Skeletal muscle satellite cell (primary cell): ENCODE data around the gene FTCDNL1.

Source experiments
- H3K27me3 ChIP-seq: 2 replicates; pipeline ENCODE4 v1.7.0; 2013; ENCODE audit warnings: low read length; ENCODE audit not compliant: control insufficient read depth, insufficient read depth
- H3K36me3 ChIP-seq: 2 replicates; pipeline ENCODE4 v1.7.0; 2013; ENCODE audit warnings: mild to moderate bottlenecking, control low read depth, low read length; ENCODE audit not compliant: insufficient read depth
- H3K4me1 ChIP-seq: 2 replicates; pipeline ENCODE4 v1.7.0; 2013; ENCODE audit warnings: low read length; ENCODE audit not compliant: control insufficient read depth, insufficient read depth
- H3K4me2 ChIP-seq: 2 replicates; pipeline ENCODE4 v1.7.0; 2013; ENCODE audit warnings: mild to moderate bottlenecking, low read length
- H3K4me3 ChIP-seq: 2 replicates; pipeline ENCODE4 v1.7.0; 2013; ENCODE audit warnings: low read length
- H3K9ac ChIP-seq: 2 replicates; pipeline ENCODE4 v1.7.0; 2013; ENCODE audit warnings: mild to moderate bottlenecking, low read depth, low read length, moderate library complexity
- H3K9me3 ChIP-seq: replicated peaks from 2 replicates; pipeline ENCODE4 v1.7.0; 2013; ENCODE audit warnings: mild to moderate bottlenecking, control low read depth, low read length

Gene FTCDNL1

DNA sequence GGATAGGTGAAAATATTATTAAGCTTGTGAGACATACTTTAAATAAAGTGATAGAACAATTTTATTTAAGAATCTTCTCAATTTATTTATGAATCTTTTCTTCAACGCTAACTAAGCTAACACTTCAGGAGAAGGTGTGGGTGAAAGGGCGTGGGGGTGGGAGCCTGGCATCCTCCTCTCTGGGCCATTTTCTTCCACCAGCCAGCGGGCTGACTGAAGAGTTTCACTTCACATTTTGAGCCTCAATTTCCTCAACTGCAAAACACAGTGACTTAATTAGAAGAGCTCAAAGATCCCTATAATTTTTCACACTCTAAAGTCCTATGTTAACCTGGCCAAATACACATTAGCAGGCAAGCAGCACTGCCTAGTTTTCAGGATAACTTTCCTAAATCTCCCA, 94.8 kb downstream of the FTCDNL1 start:
- Histone ChIP-seq H3K9ac (no peak overlapping the region), H3K4me2 (no peak overlapping the region), H3K4me1 (no peaks in the 10 kb centered on the region), H3K4me3 (no peak overlapping the region), H3K9me3 (no peaks in the 10 kb centered on the region), H3K27me3 (no peaks in the 10 kb centered on the region), H3K36me3 (no peaks in the 10 kb centered on the region)

DNA sequence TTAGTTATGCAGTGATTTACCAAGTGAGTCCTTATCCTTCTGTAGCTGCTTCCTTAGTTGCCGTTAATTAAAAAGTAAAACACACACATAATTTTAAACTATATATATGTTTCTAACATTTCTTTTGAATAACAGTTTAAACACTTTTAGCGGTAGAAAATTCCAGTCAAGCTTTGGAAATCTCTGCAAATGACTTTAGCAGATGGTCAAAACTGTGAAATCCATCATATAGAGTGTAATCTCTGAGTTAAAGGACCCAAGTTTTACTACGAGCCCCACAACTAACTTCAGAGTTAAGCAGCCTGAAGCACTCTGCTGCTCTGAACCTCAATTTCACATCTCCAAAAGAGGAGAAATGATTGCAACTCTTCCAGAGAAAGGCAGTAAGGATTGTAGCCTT, 96.2 kb downstream of the FTCDNL1 start:
- H3K4me2 ChIP-seq: no peak overlapping the region
- H3K4me1 ChIP-seq: no peaks in the 10 kb centered on the region
- no peaks in the 10 kb centered on the region for H3K36me3 ChIP-seq
- no peaks in the 10 kb centered on the region for H3K27me3 ChIP-seq
- no peak overlapping the region for H3K9ac ChIP-seq
- no peak overlapping the region for H3K4me3 ChIP-seq
- H3K9me3 ChIP-seq: no peaks in the 10 kb centered on the region

DNA sequence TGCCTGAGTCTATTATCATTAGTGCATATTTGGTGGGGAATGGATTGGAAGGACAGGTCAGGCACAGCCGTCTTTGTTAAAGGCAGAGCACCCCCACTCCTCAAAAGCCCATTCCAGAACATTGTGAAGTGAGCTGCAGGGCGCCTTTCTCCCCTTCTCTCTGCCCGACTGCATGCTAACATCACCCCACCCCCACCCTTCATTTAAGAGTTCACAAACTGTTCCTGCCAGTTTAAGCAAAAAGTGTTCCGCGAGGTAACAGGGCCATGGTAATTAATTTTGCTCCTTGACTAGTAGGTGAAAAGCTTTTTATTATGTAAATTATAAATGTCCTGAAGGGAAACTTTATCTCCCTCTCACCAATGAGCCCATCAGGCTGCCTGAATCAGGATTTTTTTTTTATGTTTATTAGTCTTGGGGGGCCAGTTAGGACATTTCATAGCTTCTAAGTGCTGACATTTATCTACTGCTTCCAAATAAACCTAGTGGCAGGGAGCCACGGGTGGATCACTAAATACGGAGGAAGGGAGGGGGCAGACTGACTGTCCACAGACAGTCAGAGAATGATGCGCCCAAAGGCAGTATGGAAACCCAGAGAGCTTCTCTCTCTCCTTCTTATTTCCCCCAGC, 99.4 kb downstream of the FTCDNL1 start:
- Histone ChIP-seq H3K4me3 (no peak overlapping the region), H3K4me1 (no peaks in the 10 kb centered on the region), H3K9ac (no peak overlapping the region), H3K9me3 (no peaks in the 10 kb centered on the region), H3K4me2 (no peak overlapping the region), H3K36me3 (no peaks in the 10 kb centered on the region), H3K27me3 (peaks cover 5% of the 10 kb centered on the region)

DNA sequence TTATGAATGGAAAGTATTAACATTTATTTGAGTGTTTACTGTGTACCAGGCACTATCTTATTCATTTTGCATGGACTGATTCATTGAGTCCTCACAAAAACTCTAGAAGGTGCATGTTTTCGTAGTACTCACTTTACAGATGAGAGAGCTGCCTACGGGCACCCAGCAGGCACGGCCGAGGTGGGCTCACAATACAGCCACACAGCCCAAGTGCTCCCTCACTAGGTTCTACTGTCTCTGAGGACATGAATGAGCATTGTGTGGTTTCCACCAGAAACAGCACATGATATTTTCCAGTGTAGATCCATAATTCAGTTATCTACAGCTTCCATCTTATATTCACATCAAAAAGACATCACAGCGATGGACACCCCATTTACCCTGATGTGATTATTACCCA, 101.4 kb downstream of the FTCDNL1 start:
- no peaks in the 10 kb centered on the region for H3K36me3 ChIP-seq
- no peaks in the 10 kb centered on the region for H3K4me1 ChIP-seq
- H3K4me3 ChIP-seq: no peak overlapping the region
- no peak overlapping the region for H3K4me2 ChIP-seq
- H3K9ac ChIP-seq: no peak overlapping the region
- peaks cover 5% of the 10 kb centered on the region for H3K27me3 ChIP-seq
- H3K9me3 ChIP-seq: no peaks in the 10 kb centered on the region

DNA sequence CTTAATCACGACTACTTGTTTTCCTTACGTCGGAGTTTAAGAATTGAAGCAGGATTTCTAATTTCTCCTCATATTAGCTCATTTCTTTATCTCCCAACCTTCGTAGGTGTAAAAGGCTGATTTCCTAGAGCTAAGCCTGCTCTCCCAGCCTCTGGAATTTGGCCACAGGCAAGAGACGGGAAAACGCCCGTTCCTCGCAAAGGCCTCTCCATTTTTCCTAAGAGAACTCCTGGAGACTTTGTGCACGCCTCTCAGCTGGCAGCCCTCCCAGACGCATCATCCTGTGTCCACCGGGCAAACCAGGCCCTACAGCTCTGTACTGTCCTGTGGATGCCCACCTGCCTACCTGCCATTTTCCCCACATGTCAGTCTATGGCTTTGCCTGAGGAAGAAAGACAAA, 106.3 kb downstream of the FTCDNL1 start:
- Histone ChIP-seq H3K4me1 (peaks cover 4% of the 10 kb centered on the region), H3K9ac (no peak overlapping the region), H3K4me2 (no peak overlapping the region), H3K9me3 (no peaks in the 10 kb centered on the region), H3K27me3 (peaks cover 17% of the 10 kb centered on the region), H3K36me3 (no peaks in the 10 kb centered on the region), H3K4me3 (no peak overlapping the region)

DNA sequence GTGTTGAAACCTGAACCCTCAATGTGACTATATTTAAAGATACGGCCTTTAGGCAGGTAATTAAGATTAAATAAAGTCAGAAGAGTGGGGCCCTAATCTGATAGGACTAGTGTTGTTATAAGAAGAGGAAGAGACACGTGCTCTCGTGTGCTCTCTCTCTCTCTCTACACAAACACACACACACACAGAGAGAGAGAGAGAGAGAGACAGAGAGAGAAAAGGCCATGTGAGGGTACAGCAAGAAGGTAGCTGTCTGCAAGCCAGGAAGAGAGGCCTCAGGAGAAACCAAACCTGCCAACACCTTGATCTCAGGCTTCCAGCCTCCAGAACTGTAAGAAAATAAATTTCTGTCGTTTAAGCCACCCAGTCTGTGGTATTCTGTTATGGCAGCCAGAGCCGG, 106.7 kb downstream of the FTCDNL1 start:
- no peak overlapping the region for H3K4me2 ChIP-seq

DNA sequence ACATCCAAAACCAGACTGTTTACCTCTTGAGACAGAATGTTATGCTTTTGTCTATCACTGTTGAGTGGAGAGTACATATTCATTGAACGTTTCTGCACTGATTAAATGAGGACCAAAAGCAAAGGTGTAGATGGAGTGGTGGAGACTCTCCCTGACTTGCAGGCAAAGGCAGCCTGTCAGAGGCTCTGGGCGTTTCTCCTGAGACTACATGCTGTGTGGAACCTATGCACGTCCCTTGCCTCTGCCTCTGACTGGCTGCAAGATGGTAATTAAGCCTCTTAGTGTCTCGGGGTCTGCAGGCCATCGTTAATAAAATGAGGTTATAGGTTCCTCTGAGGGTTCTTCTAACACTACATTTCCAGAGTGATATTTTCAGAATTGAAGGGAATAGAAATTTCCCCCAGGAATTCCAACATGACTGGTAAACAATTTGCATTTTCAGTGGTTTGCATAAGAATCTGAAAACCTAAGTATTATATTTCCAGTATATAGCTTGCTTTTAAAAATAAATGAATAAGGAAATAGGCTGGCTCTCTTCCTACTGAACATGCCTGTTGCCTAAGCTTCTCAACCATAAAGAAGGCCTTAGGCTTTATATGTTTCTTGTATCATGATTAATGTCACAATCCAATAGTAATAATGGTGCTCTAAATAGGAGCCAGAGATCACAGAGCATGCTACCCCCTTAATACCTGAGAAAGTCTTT, 107.4 kb downstream of the FTCDNL1 start:
- no peaks in the 10 kb centered on the region for H3K9me3 ChIP-seq
- no peak overlapping the region for H3K9ac ChIP-seq
- H3K4me3 ChIP-seq: no peak overlapping the region
- H3K36me3 ChIP-seq: no peaks in the 10 kb centered on the region
- H3K27me3 ChIP-seq: peaks cover 17% of the 10 kb centered on the region
- H3K4me1 ChIP-seq: peaks cover 15% of the 10 kb centered on the region
- H3K4me2 ChIP-seq: no peak overlapping the region

More for the DNA sequence above, 106.7 kb downstream of the FTCDNL1 start:
- no peak overlapping the region for H3K9ac ChIP-seq
- peaks cover 8% of the 10 kb centered on the region for H3K4me1 ChIP-seq
- H3K4me3 ChIP-seq: no peak overlapping the region
- no peaks in the 10 kb centered on the region for H3K9me3 ChIP-seq
- no peaks in the 10 kb centered on the region for H3K36me3 ChIP-seq
- peaks cover 17% of the 10 kb centered on the region for H3K27me3 ChIP-seq

DNA sequence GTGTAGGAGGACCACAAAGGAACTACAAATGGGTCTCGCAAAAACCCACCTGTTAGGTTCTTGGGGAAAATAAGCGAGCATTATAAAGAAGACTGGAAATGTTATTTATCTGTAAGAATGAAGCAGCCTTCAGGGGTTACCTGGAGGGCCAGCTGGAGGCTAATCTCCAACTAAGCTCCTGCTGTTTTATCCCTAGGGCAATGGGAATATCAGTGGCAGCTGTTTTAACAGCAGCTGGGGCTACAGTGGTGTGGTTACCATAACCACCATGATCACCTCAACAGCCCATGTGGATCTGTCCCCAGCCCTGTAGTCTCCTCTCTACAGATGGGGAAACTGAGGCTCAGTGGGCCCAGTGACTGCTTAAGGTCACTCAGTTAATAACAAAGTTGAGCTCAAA, 108.1 kb downstream of the FTCDNL1 start:
- peaks cover 19% of the 10 kb centered on the region for H3K4me1 ChIP-seq
- H3K27me3 ChIP-seq: peaks cover 17% of the 10 kb centered on the region
- no peaks in the 10 kb centered on the region for H3K36me3 ChIP-seq
- H3K9me3 ChIP-seq: no peaks in the 10 kb centered on the region
- H3K4me3 ChIP-seq: no peak overlapping the region
- H3K9ac ChIP-seq: no peak overlapping the region
- no peak overlapping the region for H3K4me2 ChIP-seq

DNA sequence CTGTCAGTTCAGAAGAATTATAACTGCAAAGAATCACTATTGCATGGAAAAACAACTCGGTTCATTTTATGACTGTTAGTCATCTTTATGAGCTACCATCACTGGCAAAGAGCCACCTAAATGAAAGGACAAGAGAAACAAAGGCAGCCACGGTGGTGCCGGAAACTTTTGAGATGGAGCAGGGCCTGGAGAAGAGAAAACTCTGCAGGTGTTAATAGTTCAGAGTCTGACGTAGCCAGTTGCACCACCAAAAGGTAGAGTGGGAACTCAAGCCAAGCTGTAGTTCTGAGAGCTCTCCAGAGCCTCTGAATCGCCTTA, 110.9 kb downstream of the FTCDNL1 start:
- H3K9me3 ChIP-seq: no peaks in the 10 kb centered on the region
- H3K36me3 ChIP-seq: no peaks in the 10 kb centered on the region
- H3K27me3 ChIP-seq: peaks cover 29% of the 10 kb centered on the region
- no peak overlapping the region for H3K9ac ChIP-seq
- peaks cover 19% of the 10 kb centered on the region for H3K4me1 ChIP-seq
- H3K4me3 ChIP-seq: no peak overlapping the region
- H3K4me2 ChIP-seq: peak overlapping the region; percentile 68

DNA sequence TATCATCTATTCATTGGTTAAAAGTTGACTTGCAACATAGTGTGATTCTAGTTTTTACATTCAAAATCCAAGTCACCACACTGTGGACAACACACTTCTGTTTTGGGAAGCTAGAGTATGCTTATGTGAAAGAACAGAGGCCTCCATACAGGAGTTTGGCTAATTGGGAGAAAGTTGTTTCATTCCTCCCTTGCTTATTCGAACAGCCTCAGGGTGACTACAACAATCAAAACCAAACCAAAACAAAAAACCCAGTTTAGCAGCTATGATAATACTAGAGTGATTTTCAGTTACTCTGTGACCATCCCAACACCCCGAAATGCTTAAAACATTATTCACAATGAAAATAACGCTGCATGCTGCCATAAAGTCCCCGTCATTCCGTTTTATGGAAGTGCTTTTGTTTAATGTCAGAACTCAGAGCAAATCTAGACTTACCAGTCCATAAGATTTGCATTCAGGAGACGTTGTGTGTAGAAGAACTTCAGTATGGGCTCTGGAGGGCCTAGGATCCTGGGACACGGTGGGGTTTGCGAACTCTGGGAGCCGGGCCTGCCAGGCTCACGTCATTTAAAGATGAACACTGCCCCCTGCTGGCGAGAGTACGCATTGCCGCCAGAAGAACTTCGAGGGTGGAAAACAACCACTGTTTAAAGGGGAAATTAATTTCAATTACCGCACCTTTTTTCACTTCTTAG, 111.4 kb downstream of the FTCDNL1 start:
- Histone ChIP-seq H3K4me3 (peak overlapping the region; percentile 34), H3K36me3 (no peaks in the 10 kb centered on the region), H3K27me3 (peaks cover 29% of the 10 kb centered on the region), H3K4me1 (peaks cover 19% of the 10 kb centered on the region), H3K9ac (peak overlapping the region; percentile 20), H3K9me3 (no peaks in the 10 kb centered on the region), H3K4me2 (peak overlapping the region; percentile 68)

DNA sequence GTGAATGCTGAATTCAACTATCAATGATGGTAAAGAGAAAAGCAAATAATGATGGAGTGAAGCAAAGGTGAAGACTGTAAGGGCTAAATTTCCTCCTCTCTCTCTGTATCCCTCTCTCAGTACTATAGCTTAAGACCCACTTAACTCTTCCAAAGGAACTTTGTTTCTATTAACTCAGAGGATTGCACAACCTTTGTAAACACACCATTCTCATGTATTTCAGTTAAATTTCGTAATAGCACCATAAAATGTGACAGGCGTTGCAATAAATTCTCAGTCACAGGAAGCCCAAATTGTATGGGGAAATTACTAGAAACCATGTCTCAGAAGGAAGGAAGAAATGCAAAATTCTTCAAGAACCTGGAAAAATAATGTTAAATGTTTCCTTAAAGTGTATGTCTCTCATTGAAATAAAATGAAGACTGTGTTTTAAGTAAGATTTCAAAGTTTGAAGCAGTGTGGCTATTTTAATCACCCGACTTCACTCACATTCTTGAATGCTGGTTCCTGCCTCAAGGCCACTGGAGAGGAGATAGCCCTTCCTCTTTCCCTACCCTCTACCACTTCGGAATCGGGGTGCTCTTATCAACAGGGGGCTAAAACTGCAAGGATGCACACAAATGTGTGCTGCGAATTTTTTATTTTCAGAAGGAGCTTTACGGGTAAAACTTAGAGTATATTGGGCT, 112.1 kb downstream of the FTCDNL1 start:
- H3K9ac ChIP-seq: no peak overlapping the region
- no peaks in the 10 kb centered on the region for H3K36me3 ChIP-seq
- peaks cover 29% of the 10 kb centered on the region for H3K27me3 ChIP-seq
- H3K4me3 ChIP-seq: no peak overlapping the region
- H3K4me1 ChIP-seq: peaks cover 19% of the 10 kb centered on the region
- no peak overlapping the region for H3K4me2 ChIP-seq
- no peaks in the 10 kb centered on the region for H3K9me3 ChIP-seq
